GM12891 (cell line): ENCODE data around the gene SMURF2.

Source experiments
- POLR2A ChIP-seq: IDR thresholded peaks from 2 replicates; pipeline ENCODE4 v1.6.1; 2011; ENCODE audit warnings: low read depth, low read length, control low read depth
- POLR2AphosphoS5 ChIP-seq: IDR thresholded peaks from 2 replicates; pipeline ENCODE4 v1.6.1; 2011; ENCODE audit warnings: low read depth, low read length, control low read depth
- POU2F2 ChIP-seq: IDR thresholded peaks from 2 replicates; pipeline ENCODE4 v1.6.1; 2011; ENCODE audit warnings: low read depth, mild to moderate bottlenecking, control low read depth, low read length, moderate library complexity
- SPI1 ChIP-seq: IDR thresholded peaks from 2 replicates; pipeline ENCODE4 v1.6.1; 2011; ENCODE audit warnings: low read depth, low read length, control low read depth
- TAF1 ChIP-seq: IDR thresholded peaks from 2 replicates; pipeline ENCODE4 v1.6.1; 2011; ENCODE audit warnings: low read depth, low read length, control low read depth

- TF ChIP-seq POU2F2 = no peak
- TF ChIP-seq TAF1 = no peak
- no peak for TF ChIP-seq POLR2A
- no peak for TF ChIP-seq POLR2AphosphoS5
- no peak for TF ChIP-seq SPI1
Measured at GRCh38 chr17:64686705-64687104, 24.6 kb upstream of the SMURF2 start.
